GM21825 (cell line): Measurements from ENCODE around the gene RAB24.
"Not testable (repeated sequence)": the region's sequence is repeated elsewhere in the genome, so short reads cannot be mapped to it uniquely, and the experiment has no call there.

Source experiments
- ATAC-seq: cut with Tn5 transposase; IDR thresholded peaks from one replicate; pipeline ENCODE4 v1.9.1; 2021; ENCODE audit warnings: mild to moderate bottlenecking, moderate library complexity; ENCODE audit not compliant: unreplicated experiment

Gene RAB24

GRCh38 chr5:177311723-177312648 is 8.5 kb upstream of the RAB24 start, which contains the start of gene MXD3:
Gene MXD3, minus strand, starts transcription at chr5:177311898. Its CDS starts 68 bp downstream, at chr5:177311830.
- peak; percentile 64 for ATAC-seq

GRCh38 chr5:177311392-177311722 is 7.8 kb upstream of the RAB24 start:
- ATAC-seq: no peak

GRCh38 chr5:177310757-177311391 is 7.4 kb upstream of the RAB24 start:
- no peak for ATAC-seq

GRCh38 chr5:177310332-177310731 is 6.8 kb upstream of the RAB24 start:
- ATAC-seq: no peak

GRCh38 chr5:177309351-177310191 is 6.1 kb upstream of the RAB24 start:
- no peak for ATAC-seq

- no peak for ATAC-seq
Observed at GRCh38 chr5:177308740-177309139, 5.2 kb upstream of the RAB24 start.

- no peak for ATAC-seq
Observed at GRCh38 chr5:177307544-177308363, 4.2 kb upstream of the RAB24 start.

- no peak for ATAC-seq
Observed at GRCh38 chr5:177306674-177307543, 3.4 kb upstream of the RAB24 start.

GRCh38 chr5:177306103-177306640 is 2.7 kb upstream of the RAB24 start:
- ATAC-seq: not testable (repeated sequence)

- no peak for ATAC-seq
Observed at GRCh38 chr5:177304392-177305119, 1.0 kb upstream of the RAB24 start.

GRCh38 chr5:177303925-177304391 is 439 bp upstream of the RAB24 start:
- no peak for ATAC-seq

- ATAC-seq: no peak
Observed at GRCh38 chr5:177302354-177303110, 987 bp downstream of the RAB24 start.

GRCh38 chr5:177301503-177302165 is 1.9 kb downstream of the RAB24 start:
- ATAC-seq: no peak

GRCh38 chr5:177300951-177301350 is 2.6 kb downstream of the RAB24 start:
- ATAC-seq: no peak

- peak; percentile 45 for ATAC-seq
Observed at GRCh38 chr5:177300236-177300880, 3.2 kb downstream of the RAB24 start.

GRCh38 chr5:177299697-177300096 is 3.8 kb downstream of the RAB24 start:
- ATAC-seq: no peak

- ATAC-seq: no peak
Observed at GRCh38 chr5:177297922-177298321, 5.6 kb downstream of the RAB24 start.
